Upper lobe of left lung (tissue), 4 donors: Measurements from ENCODE around the gene GET3.

Experiments
- EP300 ChIP-seq, 4 donors: sonication (generic); formaldehyde crosslinking; IDR thresholded peaks; one replicate each; pipeline ENCODE4 v1.5.1; 2017; ENCODE audit warnings: antibody characterized with exemption in 4 of 4, control low read depth in 2 of 4
- POLR2A ChIP-seq, 4 donors: fragments of 450-650 bp; IDR thresholded peaks; one replicate each; pipeline ENCODE4 v1.5.1; 2016 to 2017; ENCODE audit warnings: antibody characterized with exemption in 4 of 4, mild to moderate bottlenecking in 2 of 4
- POLR2AphosphoS5 ChIP-seq, 2 donors: sonication (generic); formaldehyde crosslinking; IDR thresholded peaks; one replicate each; pipeline ENCODE4 v1.5.1; 2017; ENCODE audit warnings: antibody characterized with exemption in 2 of 2
- TF ChIP-seq, protein P1 (sequence below), 6 experiments: fragments of 450-650 bp in 4 of 6; fragments of 200-600 bp in 2 of 6; sonication (generic) in 2 of 6; IDR thresholded peaks; one replicate each; pipeline ENCODE4 v1.5.1; 2016 to 2019; ENCODE audit warnings: antibody characterized with exemption in 6 of 6

GRCh38 chr19:12797141-12797587, 59.9 kb downstream of the GET3 start:
- TF ChIP-seq, protein P1, sequence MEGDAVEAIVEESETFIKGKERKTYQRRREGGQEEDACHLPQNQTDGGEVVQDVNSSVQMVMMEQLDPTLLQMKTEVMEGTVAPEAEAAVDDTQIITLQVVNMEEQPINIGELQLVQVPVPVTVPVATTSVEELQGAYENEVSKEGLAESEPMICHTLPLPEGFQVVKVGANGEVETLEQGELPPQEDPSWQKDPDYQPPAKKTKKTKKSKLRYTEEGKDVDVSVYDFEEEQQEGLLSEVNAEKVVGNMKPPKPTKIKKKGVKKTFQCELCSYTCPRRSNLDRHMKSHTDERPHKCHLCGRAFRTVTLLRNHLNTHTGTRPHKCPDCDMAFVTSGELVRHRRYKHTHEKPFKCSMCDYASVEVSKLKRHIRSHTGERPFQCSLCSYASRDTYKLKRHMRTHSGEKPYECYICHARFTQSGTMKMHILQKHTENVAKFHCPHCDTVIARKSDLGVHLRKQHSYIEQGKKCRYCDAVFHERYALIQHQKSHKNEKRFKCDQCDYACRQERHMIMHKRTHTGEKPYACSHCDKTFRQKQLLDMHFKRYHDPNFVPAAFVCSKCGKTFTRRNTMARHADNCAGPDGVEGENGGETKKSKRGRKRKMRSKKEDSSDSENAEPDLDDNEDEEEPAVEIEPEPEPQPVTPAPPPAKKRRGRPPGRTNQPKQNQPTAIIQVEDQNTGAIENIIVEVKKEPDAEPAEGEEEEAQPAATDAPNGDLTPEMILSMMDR (IDR thresholded peaks at IDR 0.05): no peak
- TF ChIP-seq EP300 (IDR thresholded peaks at IDR 0.05) (no peak), POLR2A (IDR thresholded peaks at IDR 0.05) (no peak), POLR2AphosphoS5 (IDR thresholded peaks at IDR 0.05) (no peak)
